AG09319 (cell line): ENCODE data around the gene PCDHB9.
"Not testable (repeated sequence)": the region's sequence is repeated elsewhere in the genome, so short reads cannot be mapped to it uniquely, and the experiment has no call there.

Experiments
- DNase-seq: peaks from one replicate; pipeline ENCODE4 v3.0.0-alpha.2; 2010; ENCODE audit warnings: low read depth; ENCODE audit errors: extremely low read depth
- CTCF ChIP-seq: IDR thresholded peaks from 2 replicates; pipeline ENCODE4 v1.5.1; 2011; ENCODE audit warnings: low read depth, mild to moderate bottlenecking, inconsistent platforms, low read length, moderate library complexity

The PCDHB9 gene

GRCh38 chr5:141186897-141187512, at the start of gene PCDHB9:
TSS of gene PCDHB9 (plus strand) at chr5:141187161. CDS start at chr5:141187319, 158 bp downstream.
- TF ChIP-seq CTCF = peak; percentile 23
- no peak for DNase-seq

GRCh38 chr5:141137346-141137745, 49.6 kb upstream of the PCDHB9 start:
- DNase-seq = not testable (repeated sequence)

GRCh38 chr5:141149812-141150211, 37.1 kb upstream of the PCDHB9 start, which contains the start of gene PCDHB6:
TSS of gene PCDHB6 (plus strand) at chr5:141150057. CDS start at chr5:141150258, 201 bp downstream.
- DNase-seq = no peak

GRCh38 chr5:141150224-141150992, 36.6 kb upstream of the PCDHB9 start:
- TF ChIP-seq CTCF = no peak
- DNase-seq = no peak

More at GRCh38 chr5:141149812-141150211, 37.1 kb upstream of the PCDHB9 start, which contains the start of gene PCDHB6:
- TF ChIP-seq CTCF = no peak

GRCh38 chr5:141150993-141151325, 36.0 kb upstream of the PCDHB9 start:
- no peak for DNase-seq
- no peak for TF ChIP-seq CTCF

GRCh38 chr5:141151632-141152031, 35.3 kb upstream of the PCDHB9 start:
- not testable (repeated sequence) for DNase-seq

GRCh38 chr5:141152096-141152495, 34.9 kb upstream of the PCDHB9 start:
- not testable (repeated sequence) for DNase-seq

- DNase-seq = no peak
- no peak for TF ChIP-seq CTCF
Measured at GRCh38 chr5:141155540-141156374, 31.2 kb upstream of the PCDHB9 start.

GRCh38 chr5:141157356-141157755, 29.6 kb upstream of the PCDHB9 start:
- DNase-seq = not testable (repeated sequence)

DNA sequence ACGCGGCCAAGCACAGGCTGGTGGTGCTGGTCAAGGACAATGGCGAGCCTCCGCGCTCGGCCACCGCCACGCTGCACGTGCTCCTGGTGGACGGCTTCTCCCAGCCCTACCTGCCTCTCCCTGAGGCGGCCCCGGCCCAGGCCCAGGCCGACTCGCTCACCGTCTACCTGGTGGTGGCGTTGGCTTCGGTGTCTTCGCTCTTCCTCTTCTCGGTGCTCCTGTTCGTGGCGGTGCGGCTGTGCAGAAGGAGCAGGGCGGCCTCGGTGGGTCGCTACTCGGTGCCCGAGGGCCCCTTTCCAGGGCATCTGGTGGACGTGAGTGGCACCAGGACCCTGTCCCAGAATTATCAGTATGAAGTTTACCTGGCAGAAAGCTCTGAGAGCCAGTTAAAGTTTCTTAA, 29.1 kb upstream of the PCDHB9 start:
- DNase-seq = not testable (repeated sequence)
